NK-92 (cell line): ENCODE measurements around the gene SP7.

Experiments
- DNase-seq: peaks from one replicate; lab custom pipeline; 2025; ENCODE audit not compliant: unreplicated experiment; lab: John Stamatoyannopoulos, UW

The SP7 gene

DNA sequence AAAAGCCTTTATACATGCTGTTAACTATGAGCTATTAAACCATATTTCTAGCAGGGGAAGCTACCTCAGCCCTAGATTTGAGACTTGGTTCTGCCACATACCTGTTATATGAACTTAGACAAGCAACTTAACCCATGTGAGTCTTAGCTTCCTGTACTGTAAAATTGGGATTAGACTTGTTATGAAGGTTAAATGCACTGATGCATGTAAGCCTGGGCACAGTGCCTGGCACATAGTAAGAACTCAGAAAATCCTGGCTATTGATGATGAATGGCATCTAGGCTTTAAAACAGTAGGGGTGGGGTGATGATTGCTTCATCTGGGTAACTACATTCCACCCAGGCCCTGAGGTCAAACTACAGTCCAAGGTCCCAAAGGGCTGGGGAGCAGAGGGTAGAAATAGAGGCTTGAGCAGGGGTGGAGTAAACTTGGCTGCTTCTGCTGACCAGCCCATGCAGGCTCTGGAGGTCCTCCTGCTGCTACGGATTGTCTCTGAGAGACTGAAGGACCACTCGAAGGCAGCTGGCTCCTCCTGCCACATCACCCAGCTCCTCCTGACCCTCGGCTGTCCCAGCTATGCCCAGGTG lies 56.8 kb downstream of the SP7 start:
- DNase-seq: no peak

- DNase-seq: no peak
Measured at GRCh38 chr12:53277981-53278380, 58.2 kb downstream of the SP7 start.
